NB4 (cell line): ENCODE measurements around the gene CD276.

ENCODE experiments used
- CTCF ChIP-seq: IDR thresholded peaks from one replicate; pipeline ENCODE4 v1.5.1; 2012; ENCODE audit warnings: low read depth, low read length
- MAX ChIP-seq: IDR thresholded peaks from 2 replicates; pipeline ENCODE4 v1.6.1; 2011; ENCODE audit warnings: low read depth, low read length
- MYC ChIP-seq: IDR thresholded peaks from 2 replicates; pipeline ENCODE4 v1.6.1; 2011; ENCODE audit warnings: low read depth, low read length
- POLR2A ChIP-seq: IDR thresholded peaks from 2 replicates; pipeline ENCODE4 v1.6.1; 2011; ENCODE audit warnings: mild to moderate bottlenecking; ENCODE audit not compliant: insufficient read length; ENCODE audit errors: extremely low read depth

DNA sequence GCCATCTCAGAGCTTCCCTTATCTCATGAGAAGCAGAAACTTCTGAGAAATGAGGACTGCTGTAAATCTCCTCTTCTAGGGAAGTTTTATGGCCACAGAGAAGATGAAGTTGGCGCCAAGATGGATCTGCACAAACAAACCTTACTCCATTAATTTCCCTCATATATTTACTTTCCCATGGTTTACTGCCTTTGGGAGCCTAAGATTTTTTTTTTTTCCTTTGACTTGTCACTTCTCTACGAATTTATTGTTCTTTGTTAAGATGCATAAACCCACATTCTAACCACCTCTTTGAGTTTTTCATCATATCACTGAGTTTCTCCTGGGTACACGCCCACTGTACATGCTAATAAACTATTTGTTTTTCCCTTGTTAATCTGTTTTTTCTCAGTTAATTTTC lies 29.5 kb upstream of the CD276 start:
- TF ChIP-seq CTCF (no peak), POLR2A (no peak), MYC (no peak), MAX (no peak)
